Osteocyte (in vitro differentiated cells): Measurements from ENCODE around the gene GTSE1. TPM values are rescaled to one million over a fixed set of nuclear protein-coding genes. Genes with fewer than 3 reads are reported as not detected.

Source experiments
- DNase-seq: peaks from one replicate; pipeline ENCODE4 v3.0.0; 2021; ENCODE audit warnings: mixed read lengths; ENCODE audit not compliant: unreplicated experiment; ENCODE audit errors: extremely low spot score
- H3K27ac Mint-ChIP-seq: one replicate; pipeline ENCODE4 v1.8.0; 2021; ENCODE audit warnings: mild to moderate bottlenecking, mixed read lengths; ENCODE audit not compliant: unreplicated experiment
- H3K27me3 Mint-ChIP-seq: one replicate; pipeline ENCODE4 v1.8.0; 2021; ENCODE audit warnings: mixed read lengths; ENCODE audit not compliant: unreplicated experiment
- H3K36me3 Mint-ChIP-seq: one replicate; pipeline ENCODE4 v1.8.0; 2021; ENCODE audit warnings: mixed read lengths; ENCODE audit not compliant: unreplicated experiment
- H3K4me1 Mint-ChIP-seq: one replicate; pipeline ENCODE4 v1.8.0; 2021; ENCODE audit warnings: mixed read lengths; ENCODE audit not compliant: unreplicated experiment
- H3K4me3 Mint-ChIP-seq: one replicate; pipeline ENCODE4 v1.8.0; 2021; ENCODE audit warnings: mild to moderate bottlenecking, moderate library complexity, mixed read lengths; ENCODE audit not compliant: unreplicated experiment
- H3K9me3 Mint-ChIP-seq: one replicate; pipeline ENCODE4 v1.8.0; 2021; ENCODE audit warnings: mixed read lengths; ENCODE audit not compliant: unreplicated experiment
- CTCF ChIP-seq: fragments of 200-600 bp; sonication (generic); IDR thresholded peaks from 2 replicates; pipeline ENCODE4 v1.5.0; 2021; ENCODE audit warnings: antibody characterized with exemption, mild to moderate bottlenecking, moderate library complexity
- total RNA-seq: library from RNA; stranded (reverse); gene quantifications from 2 replicates; pipeline ENCODE4 v1.2.1, GENCODE V29; 2021

The GTSE1 gene
- total RNA-seq, 1 donor from 2014 or later, result 9.4 TPM

- peaks cover under 1% of the 10 kb centered on the region for H3K9me3 Mint-ChIP-seq
- H3K4me1 Mint-ChIP-seq, result no peaks in the 10 kb centered on the region
- DNase-seq, result no peak
- H3K27ac Mint-ChIP-seq, result no peak overlapping the region
- no peak for TF ChIP-seq CTCF
- peaks cover 6% of the 10 kb centered on the region for H3K36me3 Mint-ChIP-seq
- no peaks in the 10 kb centered on the region for H3K27me3 Mint-ChIP-seq
- no peak overlapping the region for H3K4me3 Mint-ChIP-seq
Measured at GRCh38 chr22:46370584-46371291, 74.1 kb downstream of the GTSE1 start.

DNA sequence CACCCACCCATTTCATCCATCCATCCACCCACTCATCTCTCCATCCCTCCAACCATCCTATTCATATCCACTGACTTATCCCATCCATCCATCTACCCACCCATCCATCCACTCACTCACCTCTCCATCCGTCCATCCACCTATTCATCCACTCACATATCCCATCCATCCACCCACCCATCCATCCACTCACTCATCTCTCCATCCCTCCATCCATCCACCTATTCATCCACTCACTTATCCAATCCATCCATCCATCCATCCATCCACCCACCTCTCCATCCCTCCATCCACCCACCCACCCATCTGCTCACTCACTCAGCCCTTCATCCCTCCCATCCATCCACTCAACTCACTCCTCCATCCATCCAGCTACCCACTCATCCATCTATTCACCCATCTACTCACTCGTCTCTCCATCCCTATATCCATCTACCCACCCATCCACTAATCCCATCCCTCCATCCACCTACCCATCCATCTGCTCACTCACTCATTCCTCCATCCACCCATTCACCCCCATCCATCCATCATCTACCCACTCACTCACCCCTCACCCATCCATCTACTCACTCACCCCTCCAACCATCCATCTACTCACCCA lies 75.1 kb downstream of the GTSE1 start:
- Mint-ChIP-seq H3K36me3 (peaks cover 14% of the 10 kb centered on the region), H3K9me3 (peaks cover 5% of the 10 kb centered on the region), H3K27ac (no peak overlapping the region), H3K27me3 (no peaks in the 10 kb centered on the region), H3K4me1 (no peaks in the 10 kb centered on the region), H3K4me3 (no peak overlapping the region)
- TF ChIP-seq CTCF, result no peak
- no peak for DNase-seq

- Mint-ChIP-seq H3K27me3 (no peaks in the 10 kb centered on the region), H3K9me3 (peaks cover 5% of the 10 kb centered on the region), H3K4me1 (peaks cover 2% of the 10 kb centered on the region), H3K27ac (no peak overlapping the region), H3K36me3 (peaks cover 17% of the 10 kb centered on the region), H3K4me3 (no peak overlapping the region)
- TF ChIP-seq CTCF, result no peak
- DNase-seq, result no peak
Measured at GRCh38 chr22:46372686-46373085, 76.0 kb downstream of the GTSE1 start.

DNA sequence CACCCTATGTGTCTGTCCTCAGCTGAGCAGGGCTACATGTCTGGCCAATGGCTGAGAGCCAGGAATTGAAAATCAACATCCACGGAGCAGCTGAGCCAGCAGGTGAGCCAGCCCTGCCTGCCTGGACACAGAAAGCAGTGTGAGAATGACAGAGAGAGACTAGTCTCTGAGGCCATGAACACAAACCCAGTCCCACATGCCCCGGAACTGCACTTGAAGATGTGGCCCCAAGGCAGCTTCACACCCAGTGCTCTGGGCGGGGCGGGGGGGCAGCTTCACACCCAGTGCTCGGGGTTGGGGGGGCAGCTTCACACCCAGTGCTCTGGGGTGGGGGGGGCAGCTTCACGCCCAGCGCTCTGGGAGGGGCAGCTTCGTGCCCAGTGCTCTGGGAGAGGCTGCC lies 76.5 kb downstream of the GTSE1 start:
- Mint-ChIP-seq H3K9me3 (peaks cover 5% of the 10 kb centered on the region), H3K4me1 (peaks cover 2% of the 10 kb centered on the region), H3K27me3 (no peaks in the 10 kb centered on the region), H3K4me3 (no peak overlapping the region), H3K27ac (no peak overlapping the region), H3K36me3 (peaks cover 17% of the 10 kb centered on the region)
- TF ChIP-seq CTCF, result no peak
- DNase-seq, result no peak

GRCh38 chr22:46373921-46374662 lies 77.4 kb downstream of the GTSE1 start:
- H3K27me3 Mint-ChIP-seq, result no peaks in the 10 kb centered on the region
- H3K36me3 Mint-ChIP-seq, result peaks cover 17% of the 10 kb centered on the region
- no peak for TF ChIP-seq CTCF
- peaks cover 5% of the 10 kb centered on the region for H3K9me3 Mint-ChIP-seq
- no peak overlapping the region for H3K4me3 Mint-ChIP-seq
- H3K4me1 Mint-ChIP-seq, result peaks cover 2% of the 10 kb centered on the region
- H3K27ac Mint-ChIP-seq, result no peak overlapping the region
- no peak for DNase-seq
